Lung (tissue), 12 donors: Measurements from ENCODE around the gene HEPACAM. TPM values are rescaled to one million over a fixed set of nuclear protein-coding genes. Genes with fewer than 3 reads are reported as not detected.
A peak's percentile ranks its signal among the peaks of the same experiment; 100 is the strongest.

Source experiments
- ATAC-seq: fragments of 200-7000 bp; cut with Tn5 transposase; one replicate; pipeline ENCODE4 v1.9.1; 2020; ENCODE audit warnings: moderate number of reproducible peaks; ENCODE audit not compliant: insufficient read depth, low FRiP score
- DNase-seq, 3 donors: peaks; one replicate each; pipeline ENCODE4 v3.0.0-alpha.2; 2013 to 2017
- H3K27ac ChIP-seq, 2 donors: one replicate each; pipeline ENCODE4 v1.5.1; 2013; ENCODE audit warnings: mild to moderate bottlenecking in 2 of 2, moderate library complexity in 2 of 2, control low read depth in 1 of 2, inconsistent platforms in 1 of 2, low read depth in 1 of 2, low read length in 1 of 2
- H3K27me3 ChIP-seq, 3 donors: one replicate each; pipeline ENCODE4 v1.5.1; 2013; ENCODE audit warnings: low read length in 2 of 3; ENCODE audit not compliant: control insufficient read depth in 3 of 3, insufficient read depth in 3 of 3
- H3K36me3 ChIP-seq, 4 donors: one replicate each; pipeline ENCODE4 v1.5.1; 2013; ENCODE audit warnings: low read length in 4 of 4, mild to moderate bottlenecking in 1 of 4, moderate library complexity in 1 of 4; ENCODE audit not compliant: control insufficient read depth in 4 of 4, insufficient read depth in 4 of 4
- H3K4me1 ChIP-seq, 5 donors: one replicate each; pipeline ENCODE4 v1.5.1; 2013; ENCODE audit warnings: low read length in 5 of 5, mild to moderate bottlenecking in 2 of 5, moderate library complexity in 1 of 5; ENCODE audit not compliant: control insufficient read depth in 5 of 5, insufficient read depth in 5 of 5
- H3K4me3 ChIP-seq: one replicate; pipeline ENCODE4 v1.5.1; 2013; ENCODE audit warnings: mild to moderate bottlenecking, control low read depth, moderate library complexity
- H3K9ac ChIP-seq, 2 donors: one replicate each; pipeline ENCODE4 v1.5.1; 2013; ENCODE audit warnings: low read length in 2 of 2, control low read depth in 1 of 2; ENCODE audit not compliant: insufficient read depth in 1 of 2
- H3K9me3 ChIP-seq, 4 donors: one replicate each; pipeline ENCODE4 v1.5.1; 2013; ENCODE audit warnings: low read length in 3 of 4, mild to moderate bottlenecking in 1 of 4, moderate library complexity in 1 of 4; ENCODE audit not compliant: control insufficient read depth in 4 of 4, insufficient read depth in 3 of 4
- CTCF ChIP-seq: IDR thresholded peaks from 2 replicates; pipeline ENCODE4 v1.5.1; 2012; ENCODE audit warnings: mild to moderate bottlenecking; ENCODE audit errors: control extremely low read depth, extremely low read depth
- WGBS, 2 donors: extraction: QIAGEN DNeasy Blood & Tissue Kit; methylation state at CpG; one replicate each; pipeline ENCODE4 v1.1.7; 2013; 5-methylcytosine and 5-hydroxymethylcytosine counted together
- polyA plus RNA-seq, 2 donors: library from polyadenylated mRNA; stranded (reverse); fragments of 200-250 nt; gene quantifications; one replicate each; pipeline ENCODE4 v1.2.1, GENCODE V29; 2013
- total RNA-seq, 2 donors: library from RNA; depleted of rRNA in 1 of 2; stranded (reverse); fragments of >200 nt in 1 of 2; gene quantifications; one replicate each; pipeline ENCODE4 v1.2.1, GENCODE V29; 2014 to 2021
- donor health status: control.
- donor health status: control.
- donor health status: Bipolar disorder and iron deficiency.
- donor health status: healthy.
- donor health status: DM: yes; HTN: yes; CAD: no.

Gene HEPACAM
- total and polyA plus RNA-seq, 4 donors, result 0.02 TPM; not detected in 3

GRCh38 chr11:124982043-124982442 is 46.2 kb upstream of the HEPACAM start:
- H3K27ac ChIP-seq, result no peak overlapping the region
- no peaks in the 10 kb centered on the region for H3K27me3 ChIP-seq
- peaks cover 0 to 9% (median 6%) of the 10 kb centered on the region in 4 donors for H3K9me3 ChIP-seq
- peaks cover 0 to 5% (median 0%) of the 10 kb centered on the region in 4 donors for H3K36me3 ChIP-seq
- peaks cover 0 to 2% (median 0%) of the 10 kb centered on the region in 5 donors for H3K4me1 ChIP-seq
- ATAC-seq (no peak), DNase-seq (no peak)
- TF ChIP-seq CTCF, result no peak
- H3K9ac ChIP-seq, result no peak overlapping the region
- H3K4me3 ChIP-seq, result no peak overlapping the region

- Histone ChIP-seq H3K27me3 (no peaks in the 10 kb centered on the region), H3K27ac (no peak overlapping the region), H3K4me3 (no peak overlapping the region), H3K9me3 (peaks cover 0 to 7% (median 5%) of the 10 kb centered on the region in 4 donors), H3K9ac (no peak overlapping the region), H3K36me3 (peaks cover 0 to 5% (median 0%) of the 10 kb centered on the region in 4 donors), H3K4me1 (no peaks in the 10 kb centered on the region)
- DNase-seq (no peak), ATAC-seq (no peak)
- TF ChIP-seq CTCF, result no peak
- WGBS, 2 donors, result 95% methylated on average over 2 of the region's 2 CpGs
Measured at GRCh38 chr11:124978316-124978715, 42.5 kb upstream of the HEPACAM start.

GRCh38 chr11:124977006-124977405 is 41.2 kb upstream of the HEPACAM start:
- no peaks in the 10 kb centered on the region for H3K27me3 ChIP-seq
- H3K4me1 ChIP-seq, result no peaks in the 10 kb centered on the region
- TF ChIP-seq CTCF, result no peak
- no peak for ATAC-seq
- peaks cover 0 to 5% (median 2%) of the 10 kb centered on the region in 4 donors for H3K9me3 ChIP-seq
- no peak overlapping the region for H3K27ac ChIP-seq
- no peak overlapping the region for H3K4me3 ChIP-seq
- peak in 1 of 3 donors; percentile 3 for DNase-seq
- peaks cover 0 to 5% (median 0%) of the 10 kb centered on the region in 4 donors for H3K36me3 ChIP-seq
- no peak overlapping the region for H3K9ac ChIP-seq
- WGBS, 2 donors, result 85 to 88% methylated on average over 2 of the region's 2 CpGs

- no peak overlapping the region for H3K4me3 ChIP-seq
Measured at GRCh38 chr11:124976531-124976930, 40.7 kb upstream of the HEPACAM start.

More at GRCh38 chr11:124976531-124976930, 40.7 kb upstream of the HEPACAM start:
- Histone ChIP-seq H3K9me3 (peaks cover 0 to 2% (median under 1%) of the 10 kb centered on the region in 4 donors), H3K36me3 (peaks cover 0 to 5% (median 0%) of the 10 kb centered on the region in 4 donors), H3K27ac (no peak overlapping the region), H3K4me1 (no peaks in the 10 kb centered on the region), H3K27me3 (no peaks in the 10 kb centered on the region), H3K9ac (no peak overlapping the region)
- no peak for ATAC-seq
- WGBS, 2 donors, result 95% methylated on average over 3 of the region's 3 CpGs
- TF ChIP-seq CTCF, result no peak
- DNase-seq, result no peak
